Measurements from ENCODE around the gene DHX34.
A peak's percentile ranks its signal among the peaks of the same experiment; 100 is the strongest.
"Not testable (repeated sequence)": the region's sequence is repeated elsewhere in the genome, so short reads cannot be mapped to it uniquely, and the experiment has no call there.

DHX34 gene

DNA sequence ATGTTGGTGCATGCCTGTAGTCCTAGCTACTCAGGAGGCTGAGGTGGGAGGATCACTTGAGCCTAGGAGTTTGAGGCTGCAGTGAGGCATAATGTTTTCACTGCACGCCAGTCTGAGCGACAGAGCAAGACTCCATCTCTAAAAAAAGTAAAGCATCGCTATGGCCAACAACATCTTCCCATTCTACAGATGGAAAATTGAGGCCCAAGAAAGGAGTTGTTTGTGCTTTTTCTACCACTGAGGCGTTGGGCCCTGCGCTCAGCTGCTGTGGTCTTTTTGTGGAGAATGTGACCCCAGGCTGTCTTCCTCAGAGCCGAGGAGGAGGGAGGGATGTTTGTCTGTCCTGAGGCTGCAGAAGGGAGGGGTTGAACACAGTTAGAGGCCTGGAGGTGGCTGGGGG is 17.6 kb upstream of the DHX34 start:
- DNase-seq (ENCODE audit: low spot score), result no peak

DNA sequence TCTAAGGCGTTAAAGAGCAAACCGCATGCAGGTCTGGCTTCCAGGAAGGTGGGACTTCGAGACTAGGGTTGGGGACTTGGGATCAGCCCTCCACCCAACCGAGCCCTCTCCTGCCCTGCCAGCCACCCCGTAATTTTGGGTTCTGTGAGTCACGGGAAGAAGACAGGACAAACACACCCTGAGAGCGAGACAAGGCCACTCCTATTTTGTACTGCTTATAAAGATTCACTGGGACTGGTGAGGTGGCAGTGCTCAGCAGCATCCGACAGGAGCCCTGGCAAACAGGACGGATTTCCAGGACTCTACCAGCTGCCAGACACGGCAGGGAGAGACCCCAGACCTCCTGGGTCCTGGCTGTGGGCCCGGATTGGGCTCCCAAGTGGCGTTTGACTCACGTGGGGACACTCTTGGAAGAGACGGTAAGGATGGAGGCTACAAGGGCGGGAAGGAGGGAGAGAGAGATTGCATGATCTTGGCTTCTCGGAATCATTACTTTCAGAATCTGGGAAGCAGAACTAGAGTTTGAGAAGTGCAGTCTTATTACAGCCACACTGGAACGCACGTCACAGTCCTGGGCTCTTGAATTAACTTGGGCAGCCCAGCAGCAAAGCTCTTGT is 17.1 kb upstream of the DHX34 start, which contains the start of gene C5AR2:
C5AR2 (plus strand) TSS at position 245 of the 617 bp plus-strand sequence. CDS start 8,625 bp downstream, outside the sequence.
- no peak for DNase-seq (ENCODE audit: low spot score)

DNA sequence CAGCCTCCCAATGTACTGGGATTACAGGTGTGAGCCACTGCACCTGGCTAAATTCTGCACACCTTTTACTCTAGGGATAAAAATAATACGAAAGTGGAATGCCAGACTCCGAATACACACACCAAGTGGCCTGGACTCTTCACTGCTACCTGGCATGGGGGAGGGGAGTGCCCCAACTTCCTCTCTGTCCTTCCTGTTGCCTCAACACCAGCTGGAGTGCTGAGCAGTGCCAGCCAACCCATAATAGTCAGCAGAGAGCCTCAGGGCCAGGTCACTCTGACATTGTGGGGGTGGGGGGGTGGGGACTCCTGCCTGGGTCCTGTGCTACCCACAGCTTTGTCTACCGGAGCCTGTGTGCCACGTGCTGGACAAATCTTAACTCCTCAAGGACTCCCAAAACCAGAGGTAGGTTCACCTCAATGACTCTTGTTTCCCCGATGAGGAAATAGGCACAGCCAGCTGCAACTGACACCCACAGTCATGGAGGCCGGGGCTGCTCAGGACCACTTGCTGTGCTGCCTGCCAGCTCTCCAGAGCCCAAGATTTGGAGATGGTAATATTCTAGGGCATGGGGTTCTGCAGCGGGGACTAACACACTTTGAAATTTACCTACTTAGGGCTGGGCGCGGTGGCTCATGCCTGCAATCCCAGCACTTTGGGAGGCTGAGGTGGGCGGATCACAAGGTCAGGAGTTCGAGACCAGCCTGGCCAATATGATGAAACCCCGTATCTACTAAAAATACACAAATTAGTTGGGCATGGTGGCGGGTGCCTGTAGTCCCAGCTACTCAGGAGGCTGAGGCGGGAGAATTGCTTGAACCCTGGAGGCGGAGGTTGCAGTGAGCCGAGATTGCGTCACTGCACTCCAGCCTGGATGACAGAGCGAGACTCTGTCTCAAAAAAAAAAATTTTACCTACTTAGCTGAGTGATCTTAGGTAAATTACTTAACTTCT is 12.1 kb upstream of the DHX34 start:
- not testable (repeated sequence) for DNase-seq (ENCODE audit: low spot score)

DNA sequence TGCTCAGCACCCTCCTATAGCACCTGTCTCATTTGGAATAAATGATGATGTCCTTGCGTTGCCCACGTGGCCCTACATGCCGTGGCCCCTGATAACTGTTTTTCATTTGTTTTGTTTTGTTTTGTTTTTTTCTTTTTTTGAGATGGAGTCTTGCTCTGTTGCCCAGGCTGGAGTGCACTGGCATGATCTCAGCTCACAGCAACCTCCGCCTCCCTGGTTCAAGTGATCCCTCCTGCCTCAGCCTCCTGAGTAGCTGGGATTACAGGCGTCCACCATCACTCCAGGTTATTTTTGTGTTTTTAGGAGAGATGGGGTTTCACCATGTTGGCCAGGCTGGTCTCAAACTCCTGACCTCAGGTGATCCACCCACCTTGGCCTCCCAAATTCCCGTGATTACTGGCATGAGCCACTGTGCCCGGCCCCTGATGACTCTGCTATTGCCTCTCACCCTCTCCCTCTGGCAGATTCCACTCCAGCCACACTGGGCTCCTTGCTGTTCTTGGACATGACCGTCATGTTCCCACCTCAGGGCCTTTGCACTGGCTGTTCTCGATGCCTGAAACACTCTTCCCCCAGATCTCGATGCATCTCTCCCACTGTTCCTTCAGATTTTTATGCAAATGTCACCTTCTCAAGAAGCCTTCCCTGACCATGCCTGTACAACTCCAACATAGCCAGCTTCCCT is 9.8 kb upstream of the DHX34 start:
- DNase-seq (ENCODE audit: low spot score), result no peak

DNA sequence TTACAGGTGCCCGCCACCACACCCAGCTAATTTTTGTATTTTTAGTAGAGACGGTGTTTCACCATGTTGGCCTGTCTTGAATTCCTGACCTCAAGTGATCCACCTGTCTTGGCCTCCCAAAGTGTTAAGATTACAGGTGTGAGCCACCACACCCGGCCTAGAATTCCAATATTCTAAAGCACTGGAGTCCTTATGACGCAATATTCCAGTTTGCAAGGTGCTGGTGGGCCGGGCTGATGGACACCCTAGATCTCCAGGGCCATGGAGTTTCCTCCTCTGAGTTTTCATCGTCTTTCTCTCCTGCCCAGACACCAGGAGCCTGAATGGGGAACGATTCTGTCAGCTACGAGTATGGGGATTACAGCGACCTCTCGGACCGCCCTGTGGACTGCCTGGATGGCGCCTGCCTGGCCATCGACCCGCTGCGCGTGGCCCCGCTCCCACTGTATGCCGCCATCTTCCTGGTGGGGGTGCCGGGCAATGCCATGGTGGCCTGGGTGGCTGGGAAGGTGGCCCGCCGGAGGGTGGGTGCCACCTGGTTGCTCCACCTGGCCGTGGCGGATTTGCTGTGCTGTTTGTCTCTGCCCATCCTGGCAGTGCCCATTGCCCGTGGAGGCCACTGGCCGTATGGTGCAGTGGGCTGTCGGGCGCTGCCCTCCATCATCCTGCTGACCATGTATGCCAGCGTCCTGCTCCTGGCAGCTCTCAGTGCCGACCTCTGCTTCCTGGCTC is 8.5 kb upstream of the DHX34 start:
- DNase-seq (ENCODE audit: low spot score), result no peak

DNA sequence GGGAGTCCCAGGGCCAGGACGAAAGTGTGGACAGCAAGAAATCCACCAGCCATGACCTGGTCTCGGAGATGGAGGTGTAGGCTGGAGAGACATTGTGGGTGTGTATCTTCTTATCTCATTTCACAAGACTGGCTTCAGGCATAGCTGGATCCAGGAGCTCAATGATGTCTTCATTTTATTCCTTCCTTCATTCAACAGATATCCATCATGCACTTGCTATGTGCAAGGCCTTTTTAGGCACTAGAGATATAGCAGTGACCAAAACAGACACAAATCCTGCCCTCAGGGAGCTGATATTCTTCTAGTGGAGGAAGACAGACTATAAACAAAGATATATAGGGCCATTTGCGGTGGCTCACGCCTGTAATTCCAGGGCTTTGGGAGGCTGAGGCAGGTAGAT is 7.4 kb upstream of the DHX34 start:
- DNase-seq (ENCODE audit: low spot score), result no peak

DNA sequence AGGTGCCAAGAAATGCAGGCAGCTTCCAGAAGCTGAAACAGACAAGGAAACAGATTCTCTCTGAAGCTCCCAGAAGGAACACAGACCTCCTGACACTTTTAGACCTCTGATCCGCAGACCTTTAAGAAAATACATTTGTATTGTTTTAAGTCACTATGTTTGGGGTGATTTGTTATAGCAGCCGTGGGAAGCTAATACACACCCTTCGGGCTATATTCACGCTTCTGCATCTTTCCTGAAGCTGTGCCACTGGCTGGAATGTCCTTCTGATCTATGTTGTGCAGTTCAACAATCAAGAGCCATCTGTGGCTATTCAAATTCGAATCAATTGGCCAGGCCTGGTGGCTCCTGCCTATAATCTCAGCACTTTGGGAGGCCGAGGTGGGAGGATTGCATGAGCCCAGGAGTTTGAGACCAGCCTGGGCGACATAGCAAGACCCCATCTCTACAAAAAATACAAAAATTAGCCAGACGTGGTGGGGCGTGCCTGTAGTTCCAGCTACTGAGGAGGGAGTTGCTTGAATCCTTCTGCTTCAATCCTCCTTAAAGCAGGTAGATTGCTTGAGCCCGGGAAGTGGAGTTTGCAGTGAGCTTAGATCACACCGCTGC is 5.8 kb upstream of the DHX34 start:
- DNase-seq (ENCODE audit: low spot score), result no peak

DNA sequence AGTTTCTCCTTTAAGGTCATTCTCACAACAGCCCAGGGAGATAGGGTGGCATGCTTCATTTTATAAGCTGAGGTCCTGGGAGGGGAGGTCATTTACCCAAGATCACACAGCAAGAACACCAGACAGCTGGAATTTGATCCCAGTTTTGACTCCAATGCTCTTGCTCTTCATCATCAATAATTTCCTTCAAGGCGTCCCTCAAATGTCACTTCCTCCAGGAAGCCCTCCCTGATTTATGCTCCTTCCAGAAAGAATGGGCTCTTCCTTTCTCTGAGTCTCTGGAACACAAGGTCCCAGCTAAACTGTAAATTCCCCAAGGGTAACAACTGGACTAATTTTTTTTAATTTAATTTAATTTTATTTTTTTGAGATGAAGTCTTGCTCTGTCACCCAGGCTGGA is 4.7 kb upstream of the DHX34 start:
- no peak for DNase-seq (ENCODE audit: low spot score)

DNA sequence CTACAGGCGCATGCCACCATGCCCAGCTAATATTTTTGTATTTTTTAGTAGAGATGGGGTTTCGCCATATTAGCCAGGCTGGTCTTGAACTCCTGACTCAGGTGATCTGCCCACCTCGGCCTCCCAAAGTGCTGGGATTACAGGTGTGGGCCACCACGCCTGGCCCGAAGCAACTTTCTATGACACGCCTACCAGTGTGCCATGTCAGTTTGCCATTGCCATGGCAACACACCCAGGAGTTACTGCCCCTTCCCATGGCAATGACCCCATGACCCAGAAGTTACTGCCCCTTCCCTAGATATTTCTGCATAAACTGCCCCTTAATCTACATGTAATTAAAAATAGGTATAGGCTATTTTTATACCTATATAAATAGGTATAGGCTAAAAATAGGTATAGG is 3.1 kb upstream of the DHX34 start:
- DNase-seq (ENCODE audit: low spot score), result not testable (repeated sequence)

DNA sequence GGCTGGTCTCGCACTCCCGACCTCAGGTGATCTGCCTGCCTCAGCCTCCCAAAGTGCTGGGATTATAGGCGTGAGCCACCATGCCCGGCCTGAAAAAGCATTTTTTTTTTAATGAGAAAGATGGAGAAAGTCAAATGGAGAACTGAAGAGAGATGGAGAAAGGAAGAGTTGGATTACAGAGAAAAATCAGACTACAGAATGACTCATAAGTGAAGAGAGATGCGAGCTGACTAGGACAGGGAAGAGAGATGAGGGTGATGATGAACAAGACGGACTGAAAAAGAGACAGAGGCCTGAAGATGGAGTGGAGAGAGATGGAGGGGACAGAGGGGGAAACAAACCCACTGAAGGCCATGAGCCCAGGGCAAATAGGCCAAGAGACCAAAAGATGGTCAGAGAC is 1.5 kb downstream of the DHX34 start:
- no peak for DNase-seq (ENCODE audit: low spot score)

DNA sequence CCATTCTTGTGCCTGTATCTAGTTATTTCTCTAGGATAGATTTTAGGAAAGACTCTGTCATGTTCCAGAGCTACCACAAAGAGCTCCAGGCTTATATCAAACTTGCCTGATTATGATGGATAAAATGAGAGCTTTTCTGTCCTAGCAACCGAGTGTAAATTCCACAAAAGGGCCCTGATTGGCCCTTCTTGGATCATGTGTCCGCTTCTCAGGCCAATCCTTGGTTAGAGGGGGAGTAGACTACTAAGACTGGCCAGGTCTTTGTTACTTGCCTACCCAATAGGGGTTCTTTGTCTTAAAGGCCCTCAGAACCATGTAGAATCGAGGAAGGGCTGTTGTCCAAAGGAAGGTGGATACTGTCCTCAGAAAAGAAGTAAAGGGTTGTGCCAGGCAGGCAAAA is 2.4 kb downstream of the DHX34 start:
- peak; percentile 23 for DNase-seq (ENCODE audit: low spot score)

DNA sequence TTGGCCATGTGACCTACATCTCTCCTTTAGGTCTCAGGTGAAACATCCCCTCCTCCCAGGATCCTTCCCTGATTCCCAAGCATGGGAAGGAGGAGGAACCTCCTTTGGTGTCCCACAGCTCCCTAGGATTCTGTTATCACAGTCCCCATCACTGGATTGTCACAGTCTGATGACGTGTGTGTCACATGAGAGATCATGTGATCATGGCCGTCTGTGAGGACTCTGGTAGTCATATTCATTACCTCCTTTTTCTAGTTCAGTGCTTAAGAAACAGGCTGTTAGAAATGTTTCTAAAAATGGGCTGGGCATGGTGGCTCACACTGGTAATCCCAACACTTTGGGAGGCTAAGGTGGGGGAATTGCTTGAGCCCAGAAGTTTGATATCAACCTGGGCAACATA is 3.0 kb downstream of the DHX34 start:
- DNase-seq (ENCODE audit: low spot score), result no peak

DNA sequence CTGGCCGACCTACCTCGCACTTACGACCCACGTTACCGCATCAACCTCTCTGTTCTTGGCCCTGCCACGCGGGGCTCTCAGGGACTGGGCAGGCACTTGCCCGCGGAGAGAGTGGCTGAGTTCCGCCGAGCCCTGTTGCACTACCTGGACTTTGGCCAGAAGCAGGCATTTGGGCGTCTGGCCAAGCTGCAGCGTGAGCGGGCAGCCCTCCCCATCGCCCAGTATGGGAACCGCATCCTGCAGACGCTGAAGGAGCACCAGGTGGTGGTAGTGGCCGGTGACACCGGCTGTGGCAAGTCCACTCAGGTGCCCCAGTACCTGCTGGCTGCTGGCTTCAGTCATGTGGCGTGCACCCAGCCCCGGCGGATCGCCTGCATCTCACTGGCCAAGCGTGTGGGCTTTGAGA is 4.2 kb downstream of the DHX34 start:
- peak; percentile 50 for DNase-seq (ENCODE audit: low spot score)

DNA sequence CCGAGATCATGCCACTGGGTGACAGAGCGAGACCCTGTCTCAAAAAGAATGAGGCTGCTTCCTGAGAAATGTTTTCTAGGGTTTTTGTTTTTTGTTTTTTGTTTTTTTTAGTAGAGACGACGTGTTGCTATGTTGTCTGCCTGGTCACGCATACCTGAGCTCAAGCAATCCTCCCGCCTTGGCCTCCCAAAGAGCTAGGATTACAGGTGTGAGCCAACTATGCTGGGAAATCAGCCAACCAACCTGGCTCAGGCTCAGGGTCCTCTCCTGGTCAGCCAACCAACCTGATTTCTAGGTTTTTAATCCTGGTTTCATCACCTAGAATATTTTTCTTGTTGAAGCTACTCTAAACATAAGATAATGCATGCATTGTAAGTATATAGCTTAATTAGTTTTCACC is 7.8 kb downstream of the DHX34 start:
- DNase-seq (ENCODE audit: low spot score), result peak; percentile 67

DNA sequence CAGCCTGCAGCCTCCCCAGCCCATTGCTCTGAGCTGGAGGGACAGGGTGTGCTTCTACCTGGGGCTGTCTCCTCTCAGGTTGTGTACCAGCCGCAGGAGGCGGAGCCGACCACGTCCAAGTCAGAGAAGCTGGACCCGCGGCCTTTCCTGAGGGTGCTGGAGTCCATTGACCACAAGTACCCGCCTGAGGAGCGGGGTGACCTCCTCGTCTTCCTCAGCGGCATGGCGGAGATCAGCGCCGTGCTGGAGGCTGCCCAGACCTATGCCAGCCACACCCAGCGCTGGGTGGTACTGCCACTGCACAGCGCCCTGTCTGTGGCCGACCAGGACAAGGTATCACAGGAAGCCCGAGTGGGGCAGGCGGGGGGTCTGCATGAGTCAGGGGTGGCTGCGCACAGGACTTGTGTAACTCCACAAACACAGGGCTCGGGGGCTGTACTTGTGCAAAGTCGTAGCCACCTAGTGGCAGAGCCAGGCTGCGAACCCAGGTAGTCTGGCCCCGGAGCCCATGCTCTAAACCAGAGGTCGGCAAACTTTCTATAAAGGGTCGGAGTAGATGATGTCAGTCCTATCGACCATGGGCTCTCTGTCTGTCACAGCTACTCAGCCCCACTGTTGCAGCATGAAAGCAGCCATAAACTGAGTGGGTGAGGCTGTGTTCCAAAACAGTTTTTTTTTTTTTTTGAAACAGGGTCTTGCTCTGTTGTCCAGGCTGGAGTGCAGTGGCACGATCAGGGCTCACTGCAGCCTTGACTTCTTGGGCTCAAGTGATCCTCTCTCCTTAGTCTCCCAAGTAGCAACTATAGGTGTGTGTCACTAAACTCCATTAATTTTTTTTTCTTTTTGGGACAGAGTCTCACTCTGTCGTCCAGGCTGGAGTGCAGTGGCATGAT is 8.9 kb downstream of the DHX34 start:
- DNase-seq (ENCODE audit: low spot score), result no peak

DNA sequence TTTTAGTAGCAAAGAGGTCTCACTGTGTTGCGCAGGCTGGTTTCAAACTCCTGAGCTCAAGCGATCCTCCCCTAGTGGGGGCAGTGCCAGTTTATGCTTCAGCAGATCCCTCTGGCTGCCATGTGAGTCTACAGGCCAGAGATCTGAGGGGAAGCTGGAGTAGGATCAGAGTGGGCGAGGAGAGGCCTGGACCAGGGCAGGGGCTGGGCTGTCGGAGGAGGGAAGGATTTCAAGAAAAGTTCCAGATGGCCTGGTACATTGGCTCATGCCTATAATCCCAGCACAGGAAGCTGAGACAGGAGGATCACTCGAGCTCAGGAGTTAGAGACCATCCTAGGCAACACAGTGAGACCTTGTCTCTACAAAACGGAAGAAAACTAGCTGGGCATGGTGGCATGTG is 9.8 kb downstream of the DHX34 start:
- no peak for DNase-seq (ENCODE audit: low spot score)

DNA sequence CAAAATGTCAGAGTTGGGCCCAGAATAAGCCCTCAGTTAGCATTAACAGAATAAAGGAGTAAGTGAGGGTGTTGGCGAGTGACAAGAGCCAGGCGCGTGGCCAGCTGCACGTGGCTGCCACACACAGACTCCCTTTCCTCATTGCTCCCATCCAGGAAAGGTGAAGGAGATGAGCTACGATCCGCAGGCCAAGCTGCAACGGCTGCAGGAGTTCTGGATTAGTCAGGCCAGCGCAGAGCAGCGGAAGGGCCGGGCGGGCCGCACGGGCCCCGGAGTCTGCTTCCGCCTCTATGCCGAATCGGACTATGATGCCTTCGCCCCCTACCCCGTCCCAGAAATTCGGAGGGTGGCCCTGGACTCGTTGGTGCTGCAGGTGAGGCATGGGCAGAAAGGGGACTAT is 13.2 kb downstream of the DHX34 start:
- DNase-seq (ENCODE audit: low spot score), result no peak

DNA sequence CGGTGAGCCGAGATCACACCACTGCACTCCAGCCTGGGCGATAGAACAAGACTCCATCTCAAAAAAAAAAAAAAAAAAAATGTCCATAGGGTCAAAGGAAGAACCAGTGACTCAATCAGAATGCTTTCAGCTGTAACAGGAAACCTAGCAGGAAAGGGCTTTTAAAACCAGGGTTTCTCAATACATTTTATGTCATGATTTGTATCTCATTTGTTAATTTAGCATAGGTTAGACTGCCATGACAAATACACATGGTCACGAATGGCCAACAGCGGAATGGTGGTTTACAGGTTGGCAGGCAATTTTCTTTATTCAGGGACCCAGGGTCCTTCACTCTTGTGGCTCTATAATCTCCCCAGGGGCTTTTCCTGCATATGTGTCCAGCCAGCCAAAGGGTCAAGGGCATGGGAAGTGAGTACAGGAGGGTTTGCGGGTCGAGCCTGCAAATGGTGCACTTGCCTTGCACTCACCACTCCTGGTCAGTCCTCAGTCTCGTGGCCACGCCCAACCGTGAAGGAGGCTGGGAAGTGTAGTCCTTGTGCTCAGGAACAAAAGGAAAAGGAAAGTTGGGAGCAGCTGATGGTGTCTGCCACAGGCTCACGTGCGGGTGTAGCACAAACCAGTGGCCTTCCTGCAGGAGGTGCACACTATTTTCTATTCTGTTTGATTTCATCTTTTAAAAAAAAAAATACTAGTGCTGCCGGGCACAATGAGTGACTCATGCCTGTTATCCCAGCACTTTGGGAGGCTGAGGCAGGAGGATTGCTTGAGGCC is 14.8 kb downstream of the DHX34 start:
- no peak for DNase-seq (ENCODE audit: low spot score)

DNA sequence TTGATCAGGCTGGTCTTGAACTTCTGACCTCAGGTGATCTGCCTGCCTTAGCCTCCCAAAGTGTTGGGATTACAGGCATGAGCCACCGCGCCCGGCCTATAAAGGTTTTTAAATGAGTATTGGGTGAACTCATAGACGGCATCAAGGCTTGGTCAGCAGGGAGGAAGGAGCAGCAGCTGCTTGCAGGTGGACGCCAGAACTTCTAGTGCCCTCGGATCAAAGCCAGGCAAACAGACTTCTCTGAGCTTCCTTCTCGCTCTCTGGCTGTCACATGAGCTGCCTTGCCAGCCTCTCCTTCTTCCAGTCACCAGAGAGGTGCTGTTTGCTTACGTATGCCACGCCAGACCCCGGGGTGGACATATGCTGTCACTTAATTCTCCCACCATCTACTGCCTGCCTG is 16.3 kb downstream of the DHX34 start:
- DNase-seq (ENCODE audit: low spot score), result not testable (repeated sequence)

DNA sequence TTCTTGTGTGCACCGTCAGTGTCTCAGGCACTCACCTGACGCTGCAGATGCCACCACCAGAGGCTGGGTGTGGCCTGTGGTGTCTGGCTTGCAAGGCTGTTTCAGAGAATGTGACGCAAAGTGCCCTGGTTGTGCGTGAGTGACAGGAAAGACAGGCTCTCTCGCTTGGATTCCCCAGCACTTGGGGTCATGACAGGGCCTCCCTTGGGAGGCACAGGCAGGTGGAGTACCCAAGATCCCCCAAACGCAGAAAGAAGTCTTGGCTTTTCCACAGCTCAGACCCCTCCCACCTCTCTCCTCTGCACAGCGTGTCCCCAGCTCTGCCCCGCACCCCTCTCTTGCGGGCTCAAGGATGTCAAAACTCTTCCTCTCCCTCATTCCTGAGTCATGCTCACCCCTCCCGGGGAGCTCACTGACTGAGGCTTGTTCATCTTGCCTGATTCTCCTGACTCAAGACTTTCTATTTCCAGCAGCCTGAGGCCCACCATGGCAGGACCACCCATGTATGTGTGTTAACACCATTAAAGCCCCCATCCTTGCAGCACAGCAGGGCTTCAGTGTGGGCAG is 21.0 kb downstream of the DHX34 start:
- no peak for DNase-seq (ENCODE audit: low spot score)

Data from kidney tubule cell (primary cell).